Dedifferentiated amniotic fluid mesenchymal stem cell (primary cell): ENCODE results near the gene WIPF2.
"Not testable (repeated sequence)": the region's sequence is repeated elsewhere in the genome, so short reads cannot be mapped to it uniquely, and the experiment has no call there.

Experiments
- DNase-seq: peaks from one replicate; pipeline ENCODE4 v3.0.0-alpha.2; 2016; ENCODE audit errors: extremely low spot score

The WIPF2 gene

DNA sequence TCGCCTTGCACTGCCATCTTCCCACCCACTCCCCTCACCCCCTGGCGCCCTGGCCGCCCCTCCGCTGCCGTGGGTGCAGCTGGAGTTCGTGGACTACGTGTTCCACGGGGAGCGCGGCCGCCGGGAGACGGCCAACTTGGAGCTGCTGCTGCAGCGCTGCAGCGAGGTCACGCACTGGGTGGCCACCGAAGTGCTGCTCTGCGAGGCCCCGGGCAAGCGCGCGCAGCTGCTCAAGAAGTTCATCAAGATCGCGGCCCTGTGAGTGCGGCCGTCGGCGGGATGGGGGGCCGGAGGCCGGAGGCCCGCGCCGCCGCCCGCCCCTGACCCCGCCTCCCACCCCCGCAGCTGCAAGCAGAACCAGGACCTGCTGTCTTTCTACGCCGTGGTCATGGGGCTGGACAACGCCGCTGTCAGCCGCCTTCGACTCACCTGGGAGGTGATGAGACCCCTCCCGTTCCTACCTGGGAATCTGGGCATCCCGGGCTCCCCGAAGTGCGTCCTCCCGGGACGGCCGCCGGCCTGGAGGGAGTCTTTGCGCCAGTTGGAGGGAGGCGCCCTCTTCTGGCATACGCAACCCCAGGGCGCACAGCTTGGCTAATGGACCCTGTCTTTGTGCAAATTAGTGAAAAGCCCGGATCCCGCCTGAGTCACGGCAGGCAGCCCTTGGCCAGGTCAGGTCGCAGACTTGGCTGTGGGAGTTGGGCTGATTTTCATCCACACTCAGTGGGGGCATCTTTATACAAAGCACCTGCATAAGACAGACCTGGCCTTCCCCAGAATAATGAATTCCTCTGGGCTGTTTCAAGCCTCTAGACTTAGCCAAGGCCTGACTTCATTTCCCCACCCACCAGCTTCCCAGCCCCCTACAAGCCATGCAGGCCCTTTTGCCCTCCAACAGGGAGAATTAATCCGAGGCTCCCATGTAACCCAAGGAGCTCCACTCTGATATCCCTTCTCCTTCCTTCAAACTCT, 27.6 kb upstream of the WIPF2 start:
- peak; percentile 58 for DNase-seq

DNA sequence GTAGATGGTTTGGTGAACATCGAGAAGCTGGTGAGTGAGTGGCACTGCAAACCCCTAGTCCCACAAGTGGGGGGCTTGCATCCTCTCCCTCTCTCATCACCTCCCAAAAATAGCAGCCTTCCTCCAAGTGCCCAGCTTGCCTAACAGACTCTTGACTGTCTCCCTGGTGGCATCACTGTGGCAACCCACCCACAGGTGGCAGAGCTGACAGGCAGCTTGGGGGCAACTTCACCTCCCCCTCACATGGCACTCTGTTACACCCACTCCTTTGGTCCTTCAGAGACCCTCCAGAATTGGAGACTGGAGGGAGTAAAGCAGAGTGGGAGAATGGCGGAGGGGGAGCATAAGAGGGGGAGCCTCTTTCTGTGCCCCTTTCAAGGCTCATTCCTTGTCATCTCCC, 26.1 kb upstream of the WIPF2 start:
- DNase-seq = no peak

DNA sequence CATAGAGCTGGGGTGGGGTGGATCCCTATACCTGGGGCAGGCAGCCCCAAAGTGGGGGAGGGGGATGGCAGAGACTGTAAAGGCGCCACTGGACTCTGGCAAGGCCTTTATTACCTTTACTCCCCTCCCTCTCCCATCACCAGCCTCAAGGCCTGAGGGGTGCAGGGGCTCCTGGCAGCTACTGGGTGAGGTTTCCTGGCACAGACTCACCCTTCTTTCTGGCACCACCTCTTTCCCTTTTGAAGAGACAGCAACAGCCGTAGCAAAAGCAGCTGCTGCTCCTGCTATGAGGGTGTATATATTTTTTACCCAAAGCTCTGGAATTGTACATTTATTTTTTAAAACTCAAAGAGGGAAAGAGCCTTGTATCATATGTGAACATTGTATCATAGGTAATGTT, 24.3 kb upstream of the WIPF2 start:
- no peak for DNase-seq

- no peak for DNase-seq
Observed at GRCh38 chr17:40197550-40197949, 21.6 kb upstream of the WIPF2 start.

DNA sequence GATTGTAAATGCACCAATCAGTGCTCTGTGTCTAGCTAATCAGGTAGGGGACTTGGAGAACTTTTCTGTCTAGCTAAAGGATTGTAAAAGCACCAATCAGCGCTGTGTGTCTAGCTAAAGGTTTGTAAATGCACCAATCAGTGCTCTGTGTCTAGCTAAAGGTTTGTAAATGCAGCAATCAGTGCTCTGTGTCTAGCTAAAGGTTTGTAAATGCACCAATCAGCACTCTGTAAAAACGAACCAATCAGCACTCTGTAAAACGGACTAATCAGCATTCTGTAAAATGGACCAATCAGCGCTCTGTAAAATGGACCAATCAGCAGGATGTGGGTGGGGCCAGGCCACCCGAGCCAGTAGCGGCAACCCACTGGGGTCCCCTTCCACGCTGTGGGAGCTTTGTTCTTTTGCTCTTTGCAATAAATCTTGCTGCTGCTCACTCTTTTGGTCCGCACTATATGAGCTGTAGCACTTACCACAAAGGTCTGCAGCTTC, 21.1 kb upstream of the WIPF2 start:
- DNase-seq = not testable (repeated sequence)

- no peak for DNase-seq
Observed at GRCh38 chr17:40198576-40198975, 20.5 kb upstream of the WIPF2 start.

DNA sequence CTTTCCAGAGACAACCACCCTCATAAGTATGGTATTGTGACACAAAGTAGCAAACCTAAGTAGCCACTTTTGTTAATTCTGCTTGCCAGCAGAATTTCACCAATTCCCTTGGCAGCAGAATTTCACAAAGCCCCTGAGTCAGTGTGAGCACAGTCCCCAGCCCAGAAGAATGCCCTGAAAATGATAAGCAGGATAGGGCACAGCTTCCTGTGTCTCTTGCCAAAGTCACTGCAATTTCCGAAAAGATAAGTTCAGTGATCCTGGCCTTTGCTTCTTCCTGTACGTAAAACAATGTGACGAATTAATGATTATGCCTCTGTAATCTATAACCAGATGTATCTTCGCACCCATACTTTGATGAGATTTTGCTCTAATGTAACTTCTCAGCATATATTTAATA, 16.0 kb upstream of the WIPF2 start:
- no peak for DNase-seq

DNA sequence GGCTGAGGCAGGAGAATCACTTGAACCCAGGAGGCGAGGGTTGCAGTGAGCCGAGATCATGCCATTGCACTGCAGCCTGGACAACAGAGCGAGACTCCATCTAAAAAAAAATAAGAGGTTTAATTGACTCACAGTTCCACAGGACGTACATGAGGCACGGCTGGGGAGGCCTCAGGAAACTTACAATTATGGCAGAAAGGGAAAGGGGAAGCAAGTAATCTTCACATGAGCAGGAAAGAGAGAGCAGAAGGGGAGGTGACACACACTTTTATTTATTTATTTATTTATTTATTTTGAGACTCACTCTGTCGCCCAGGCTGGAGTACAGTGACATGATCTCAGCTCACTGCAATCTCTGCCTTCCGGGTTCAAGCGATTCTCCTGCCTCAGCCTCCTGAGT, 12.9 kb upstream of the WIPF2 start:
- DNase-seq = not testable (repeated sequence)

GRCh38 chr17:40209404-40210093, 9.6 kb upstream of the WIPF2 start:
- peak; percentile 47 for DNase-seq

GRCh38 chr17:40213914-40214313, 5.2 kb upstream of the WIPF2 start:
- not testable (repeated sequence) for DNase-seq

DNA sequence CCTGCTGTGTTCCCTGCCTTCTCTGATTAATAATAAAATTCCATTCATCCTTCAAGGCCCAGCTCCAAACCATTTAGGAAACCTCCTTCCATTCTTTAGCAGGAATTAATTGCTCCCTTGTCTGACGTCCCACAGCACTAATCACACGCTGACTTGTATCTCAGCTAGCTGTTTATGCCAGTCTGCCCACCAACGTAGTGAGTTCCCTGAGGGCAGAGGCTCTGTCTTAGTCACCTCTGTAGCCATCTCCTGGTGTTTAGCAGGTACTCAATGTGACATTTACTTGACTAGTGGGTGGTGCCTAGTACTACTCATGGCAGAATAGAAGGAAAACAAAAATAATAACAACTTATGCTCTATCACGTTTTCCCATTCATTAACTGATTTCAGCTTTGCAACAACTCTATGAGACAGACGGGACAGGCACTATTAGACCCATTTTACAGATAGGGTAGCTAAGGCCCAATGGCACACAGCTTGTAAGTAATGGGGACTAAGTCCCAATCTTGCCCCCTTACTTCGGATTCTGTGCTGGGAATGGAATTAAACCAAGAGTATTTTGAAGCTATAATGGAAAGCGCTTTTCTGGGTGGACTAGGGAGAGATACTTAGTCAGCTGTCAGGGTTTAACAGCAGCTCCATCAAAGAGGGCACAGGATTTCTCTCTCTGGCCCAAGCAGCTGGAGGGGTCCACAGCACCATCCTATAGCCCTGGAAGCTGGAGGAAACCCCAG, 931 bp upstream of the WIPF2 start:
- no peak for DNase-seq

DNA sequence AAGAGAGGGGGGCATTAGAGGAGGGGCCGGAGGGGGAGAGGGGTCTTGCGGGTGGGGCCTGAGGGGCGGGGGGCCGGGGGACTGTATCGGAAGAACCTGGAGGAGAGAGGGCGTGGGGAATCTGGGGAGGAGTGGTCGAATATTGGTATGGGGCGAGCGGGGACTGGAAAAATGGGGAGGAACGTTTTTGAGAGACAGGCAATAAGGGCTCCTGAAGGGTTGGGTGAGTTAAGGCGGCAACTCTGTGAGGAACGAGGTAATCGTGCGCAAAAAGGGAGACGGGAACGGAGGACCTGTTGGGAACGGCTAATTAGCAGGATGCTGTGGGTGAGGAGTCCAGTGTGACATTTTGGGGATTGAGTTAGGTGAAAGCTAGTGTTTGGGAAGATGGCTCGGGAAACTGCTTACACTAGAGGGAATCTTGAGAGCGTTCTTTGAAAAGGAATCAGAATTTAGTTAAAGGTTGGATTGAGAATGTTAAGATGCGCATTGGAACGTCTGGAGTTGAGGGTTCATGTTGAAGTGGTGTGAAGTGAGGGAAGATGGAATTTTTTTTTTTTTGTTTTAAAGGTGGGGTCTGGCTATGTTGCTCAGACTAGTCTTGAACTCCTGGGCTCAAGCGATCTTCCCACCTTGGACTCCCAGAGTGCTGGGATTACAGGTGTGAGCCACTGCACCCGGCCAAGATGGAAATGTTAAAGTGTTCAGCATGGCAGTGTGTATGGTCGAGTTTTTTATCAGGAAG, 662 bp downstream of the WIPF2 start:
- peak; percentile 29 for DNase-seq

GRCh38 chr17:40224718-40225550, 5.8 kb downstream of the WIPF2 start:
- DNase-seq = no peak

DNA sequence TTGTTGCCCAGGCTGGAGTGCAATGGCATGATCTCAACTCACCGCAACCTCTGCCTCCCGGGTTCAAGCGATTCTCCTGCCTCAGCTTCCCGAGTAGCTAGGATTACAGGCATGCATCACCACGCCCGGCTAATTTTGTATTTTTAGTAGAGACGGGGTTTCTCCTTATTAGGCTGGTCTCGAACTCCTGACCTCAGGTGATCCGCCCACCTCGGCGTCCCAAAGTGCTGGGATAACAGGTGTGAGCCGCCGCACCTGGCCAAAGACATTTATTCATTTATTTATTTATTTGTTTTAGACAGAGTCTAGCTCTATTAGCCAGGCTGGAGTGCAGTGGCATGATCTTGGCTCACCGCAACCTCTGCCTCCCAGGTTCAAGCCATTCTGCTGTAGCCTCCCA, 10.0 kb downstream of the WIPF2 start:
- DNase-seq = not testable (repeated sequence)

- no peak for DNase-seq
Observed at GRCh38 chr17:40230670-40231069, 11.6 kb downstream of the WIPF2 start.

GRCh38 chr17:40231928-40232327, 12.8 kb downstream of the WIPF2 start:
- DNase-seq = not testable (repeated sequence)

DNA sequence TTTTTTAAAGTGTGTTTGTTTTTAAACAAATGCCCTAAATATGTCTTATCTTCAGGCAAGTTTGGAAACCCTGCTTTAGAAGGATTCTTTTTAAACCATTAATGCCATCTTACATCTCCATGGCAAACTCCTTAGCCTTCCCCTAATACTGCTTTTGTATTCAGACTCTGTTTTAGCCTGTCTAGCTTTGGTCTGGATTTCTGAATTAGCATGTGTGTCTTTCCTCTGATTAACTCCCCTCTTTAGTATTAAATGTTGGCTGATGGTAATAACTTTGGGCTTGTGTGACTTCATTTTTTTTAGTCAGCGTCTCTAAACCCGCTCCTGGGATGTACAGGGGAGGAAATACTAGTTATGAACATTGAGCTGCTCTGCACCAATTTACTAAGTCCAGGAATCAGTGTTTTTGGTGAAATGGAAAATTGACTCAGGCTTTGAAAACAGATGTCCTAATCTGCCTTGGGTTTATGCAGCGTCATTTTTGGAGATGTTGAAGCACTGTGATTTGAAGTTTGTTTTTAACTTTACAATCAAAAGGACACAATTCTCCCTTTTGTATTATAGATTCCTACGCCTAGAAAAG, 22.2 kb downstream of the WIPF2 start:
- no peak for DNase-seq

GRCh38 chr17:40242774-40243173, 23.7 kb downstream of the WIPF2 start:
- DNase-seq = no peak

DNA sequence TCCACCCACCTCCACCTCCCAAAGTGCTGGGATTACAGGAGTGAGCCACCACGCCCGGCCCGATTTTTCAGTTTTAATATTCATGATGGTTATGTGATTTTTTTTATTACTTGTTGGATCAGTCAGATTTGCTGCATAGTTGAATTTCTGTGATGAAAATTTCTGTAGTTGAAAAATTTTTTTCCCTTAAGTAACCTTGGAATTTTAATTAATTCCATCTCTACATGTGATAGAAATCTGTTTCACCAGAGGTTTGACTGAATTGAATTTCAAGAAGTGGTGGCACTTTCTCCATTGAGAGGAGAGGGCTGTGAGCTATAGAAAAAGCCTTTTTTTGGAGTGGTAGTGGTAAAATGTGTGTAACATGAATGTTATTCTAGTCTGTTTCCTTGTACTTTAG, 24.7 kb downstream of the WIPF2 start:
- DNase-seq = peak; percentile 32

GRCh38 chr17:40244255-40244654, 25.2 kb downstream of the WIPF2 start:
- DNase-seq = no peak
